LoVo (cell line): Measurements from ENCODE around the gene KCNQ1OT1.

ENCODE experiments used
- DNase-seq: peaks from one replicate; pipeline ENCODE4 v3.0.0-alpha.2; 2016; ENCODE audit warnings: low spot score

KCNQ1OT1 gene

GRCh38 chr11:2582351-2582945 is 117.3 kb downstream of the KCNQ1OT1 start:
- DNase-seq, result no peak

DNA sequence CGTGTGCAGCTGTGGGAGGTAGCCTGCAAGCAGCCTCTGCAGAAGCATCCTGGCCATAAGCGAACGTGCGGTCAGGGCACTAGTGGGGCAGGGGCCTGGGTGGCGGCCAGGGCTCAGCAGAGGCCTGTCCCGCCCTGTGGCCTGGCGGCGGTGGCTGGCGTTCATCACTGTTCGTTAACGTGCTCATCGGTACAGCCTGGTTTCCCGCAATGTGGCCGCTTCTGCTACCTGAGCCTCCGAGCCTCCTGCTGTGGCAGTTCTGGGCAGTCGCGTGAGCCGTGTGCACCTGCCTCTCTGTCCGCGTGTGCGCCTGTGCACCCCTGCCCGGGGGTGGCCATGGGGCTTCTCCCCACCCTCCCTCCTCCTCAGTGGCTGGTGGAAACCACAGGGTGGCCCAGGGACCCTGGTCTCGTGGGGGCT is 117.9 kb downstream of the KCNQ1OT1 start:
- no peak for DNase-seq

GRCh38 chr11:2581151-2581930 is 118.5 kb downstream of the KCNQ1OT1 start:
- DNase-seq, result no peak

DNA sequence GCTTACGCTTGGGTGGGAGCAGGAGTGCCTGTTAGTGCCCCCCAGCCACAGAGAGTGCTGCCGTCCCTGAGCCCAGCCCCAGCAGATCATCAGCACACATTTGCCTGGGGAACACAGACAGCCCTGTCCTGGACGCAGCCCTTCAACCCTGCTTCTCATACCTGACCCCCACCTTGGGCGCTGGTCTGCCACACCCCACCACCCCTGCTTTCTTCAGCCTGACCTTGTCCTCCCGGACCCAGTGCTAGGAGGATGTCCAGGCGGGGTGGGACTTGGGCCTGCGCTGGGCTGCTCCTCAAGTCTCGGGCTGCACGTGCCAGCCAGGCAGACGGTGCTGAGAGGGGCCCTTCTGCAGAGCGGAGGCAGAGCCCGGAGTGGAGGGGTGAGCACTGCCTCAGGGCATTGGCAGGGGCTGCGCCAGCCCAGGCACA is 119.2 kb downstream of the KCNQ1OT1 start:
- DNase-seq, result no peak

- DNase-seq, result no peak
Observed at GRCh38 chr11:2580061-2580421, 119.8 kb downstream of the KCNQ1OT1 start.

GRCh38 chr11:2579315-2580060 is 120.3 kb downstream of the KCNQ1OT1 start:
- no peak for DNase-seq

DNA sequence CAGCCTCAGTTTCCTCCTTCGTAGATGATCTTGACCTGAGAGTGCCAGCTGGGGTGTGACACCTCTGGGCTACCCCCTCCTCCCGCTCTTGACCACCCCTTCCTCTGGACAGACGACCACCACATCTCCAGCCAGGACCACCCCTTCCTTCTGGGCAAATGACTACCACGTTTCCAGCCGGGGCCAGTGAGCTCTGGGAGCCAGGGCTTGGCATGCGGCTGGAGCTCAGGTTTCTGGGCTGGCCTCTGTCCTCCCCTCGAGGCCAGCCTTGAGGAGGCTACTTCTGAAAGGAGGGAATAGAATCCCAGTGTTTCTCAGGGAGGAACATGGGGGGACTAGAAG is 120.9 kb downstream of the KCNQ1OT1 start:
- no peak for DNase-seq

GRCh38 chr11:2577991-2578928 is 121.5 kb downstream of the KCNQ1OT1 start:
- no peak for DNase-seq

DNA sequence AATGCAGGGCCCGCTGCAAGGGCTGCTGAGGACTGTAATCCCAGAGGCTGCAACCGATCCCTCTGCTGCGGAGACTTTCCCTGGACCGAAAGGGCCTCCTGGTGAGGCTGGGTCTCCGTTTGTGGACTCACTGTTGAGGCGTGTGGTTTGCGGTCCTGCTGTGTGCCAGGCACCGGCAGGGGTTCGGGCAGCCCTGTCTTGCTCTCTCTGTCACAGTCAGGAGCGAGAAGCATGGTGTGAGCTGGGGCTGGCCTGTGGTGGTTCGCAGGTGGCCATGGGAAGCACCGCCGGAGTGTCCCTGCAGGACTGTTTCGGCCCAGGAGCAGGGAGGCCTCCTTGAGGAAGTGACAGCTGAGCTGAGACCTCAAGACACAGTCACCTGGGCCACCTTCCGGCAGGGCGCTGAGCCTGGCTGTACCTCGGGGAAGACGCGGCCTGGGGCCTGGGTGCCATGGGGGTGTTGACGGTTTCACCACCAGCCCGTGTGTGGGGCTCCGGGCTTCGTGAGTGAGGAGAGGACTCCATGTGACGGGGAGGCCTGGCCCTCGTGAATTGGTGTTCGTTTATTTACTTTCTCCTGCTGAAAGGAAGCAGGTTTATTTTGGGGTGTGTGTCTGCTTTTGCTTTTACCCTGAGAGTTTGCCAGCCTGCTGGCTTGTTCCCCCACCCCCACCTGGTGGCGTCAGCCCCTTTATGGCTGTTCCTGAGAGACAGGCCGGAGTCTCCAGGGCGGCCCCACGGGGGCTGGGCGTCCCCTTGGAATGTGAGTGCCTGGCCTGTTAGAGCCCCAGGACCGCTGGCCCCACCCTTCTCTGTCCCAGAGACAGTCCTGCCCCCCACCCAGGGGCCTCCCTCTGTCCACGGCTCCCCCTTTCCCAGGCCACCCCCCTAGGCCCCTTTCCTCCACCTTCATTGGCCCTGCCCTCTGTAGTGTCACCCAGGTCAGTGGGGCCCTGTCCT is 122.5 kb downstream of the KCNQ1OT1 start:
- no peak for DNase-seq

DNA sequence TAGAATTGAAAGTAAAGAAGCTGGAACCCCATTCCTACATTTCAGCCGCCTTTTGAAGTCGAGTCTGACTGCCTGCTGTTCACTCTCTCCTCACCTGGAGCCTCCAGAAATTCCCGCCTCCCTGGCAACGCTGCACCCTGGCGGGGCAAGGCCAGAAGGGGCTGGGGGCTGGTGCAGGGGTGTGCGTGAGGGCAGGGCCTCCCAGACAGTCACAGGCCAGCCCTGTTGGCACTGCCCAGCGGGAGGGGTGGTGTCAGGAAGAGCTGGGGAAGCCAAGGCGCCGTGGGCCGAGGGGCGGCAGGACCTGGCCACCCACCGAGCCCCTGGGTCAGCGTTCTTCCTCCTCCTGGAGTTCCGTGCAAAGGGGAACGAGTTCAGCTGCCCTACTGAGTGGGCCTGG is 123.2 kb downstream of the KCNQ1OT1 start:
- no peak for DNase-seq

- DNase-seq, result no peak
Observed at GRCh38 chr11:2576111-2576510, 123.7 kb downstream of the KCNQ1OT1 start.

- no peak for DNase-seq
Observed at GRCh38 chr11:2575591-2576051, 124.2 kb downstream of the KCNQ1OT1 start.

GRCh38 chr11:2574553-2575535 is 125.0 kb downstream of the KCNQ1OT1 start:
- DNase-seq, result no peak

GRCh38 chr11:2574043-2574552 is 125.7 kb downstream of the KCNQ1OT1 start:
- DNase-seq, result no peak

GRCh38 chr11:2573240-2574042 is 126.4 kb downstream of the KCNQ1OT1 start:
- DNase-seq, result no peak

DNA sequence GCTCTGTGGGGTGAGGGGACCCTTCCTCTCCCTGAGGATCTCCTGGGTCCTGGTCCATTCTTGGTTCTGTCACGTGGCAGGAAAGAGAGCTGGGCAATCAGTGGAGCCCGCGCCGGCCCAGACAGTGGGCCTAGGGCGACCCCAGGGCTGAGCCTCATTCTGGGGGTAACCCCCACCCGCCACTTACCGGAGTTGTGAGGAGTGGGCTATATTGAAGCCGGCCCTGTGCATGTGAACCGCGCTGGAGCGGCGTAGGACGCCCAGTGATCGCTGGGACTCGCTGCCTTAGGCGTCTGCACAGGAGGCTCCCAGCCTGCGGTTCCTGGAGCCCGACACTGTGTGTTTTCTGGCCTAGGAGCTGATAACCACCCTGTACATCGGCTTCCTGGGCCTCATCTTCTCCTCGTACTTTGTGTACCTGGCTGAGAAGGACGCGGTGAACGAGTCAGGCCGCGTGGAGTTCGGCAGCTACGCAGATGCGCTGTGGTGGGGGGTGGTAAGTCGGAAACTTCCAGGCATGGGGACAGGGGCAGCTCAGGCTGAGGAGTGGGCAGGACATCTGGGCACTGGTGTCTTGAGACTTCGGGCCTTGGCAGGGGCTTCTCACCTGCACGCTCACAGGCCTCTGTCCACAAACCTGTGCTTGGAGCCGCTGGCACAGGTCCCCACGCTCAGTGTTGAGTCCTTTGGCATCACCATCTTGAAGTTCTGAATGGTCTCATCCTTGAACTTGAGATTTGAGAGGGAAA is 127.1 kb downstream of the KCNQ1OT1 start:
- DNase-seq, result no peak

DNA sequence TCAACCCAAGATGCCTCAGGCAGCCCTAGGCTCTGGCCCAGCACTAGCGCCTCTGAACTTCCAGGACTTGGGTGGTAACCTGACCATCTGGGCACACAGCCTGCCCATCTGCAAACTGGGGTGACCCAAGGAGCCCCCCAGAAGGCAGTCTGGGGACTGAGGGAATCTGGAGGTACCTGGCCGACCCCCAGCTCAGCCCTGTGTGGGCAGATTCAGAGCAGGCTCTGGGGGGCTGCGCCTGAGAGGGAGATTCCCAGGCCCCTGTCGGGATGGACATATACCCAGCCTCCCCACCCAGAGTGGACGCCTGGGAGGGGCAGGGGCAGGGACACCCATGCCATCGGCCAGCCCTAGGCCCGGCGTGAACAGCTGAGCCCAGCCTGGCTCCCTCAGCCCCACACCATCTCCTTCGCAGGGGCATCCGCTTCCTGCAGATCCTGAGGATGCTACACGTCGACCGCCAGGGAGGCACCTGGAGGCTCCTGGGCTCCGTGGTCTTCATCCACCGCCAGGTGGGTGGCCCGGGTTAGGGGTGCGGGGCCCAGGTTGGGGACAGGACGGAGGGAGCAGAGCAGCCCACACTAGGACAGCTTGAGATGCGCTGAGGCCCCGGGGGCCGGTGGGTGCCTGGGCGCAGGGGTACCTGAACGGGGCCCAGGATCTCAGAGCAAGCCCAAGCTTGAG is 128.1 kb downstream of the KCNQ1OT1 start:
- DNase-seq, result no peak
